ENCODE results near the gene FRY.

DNA sequence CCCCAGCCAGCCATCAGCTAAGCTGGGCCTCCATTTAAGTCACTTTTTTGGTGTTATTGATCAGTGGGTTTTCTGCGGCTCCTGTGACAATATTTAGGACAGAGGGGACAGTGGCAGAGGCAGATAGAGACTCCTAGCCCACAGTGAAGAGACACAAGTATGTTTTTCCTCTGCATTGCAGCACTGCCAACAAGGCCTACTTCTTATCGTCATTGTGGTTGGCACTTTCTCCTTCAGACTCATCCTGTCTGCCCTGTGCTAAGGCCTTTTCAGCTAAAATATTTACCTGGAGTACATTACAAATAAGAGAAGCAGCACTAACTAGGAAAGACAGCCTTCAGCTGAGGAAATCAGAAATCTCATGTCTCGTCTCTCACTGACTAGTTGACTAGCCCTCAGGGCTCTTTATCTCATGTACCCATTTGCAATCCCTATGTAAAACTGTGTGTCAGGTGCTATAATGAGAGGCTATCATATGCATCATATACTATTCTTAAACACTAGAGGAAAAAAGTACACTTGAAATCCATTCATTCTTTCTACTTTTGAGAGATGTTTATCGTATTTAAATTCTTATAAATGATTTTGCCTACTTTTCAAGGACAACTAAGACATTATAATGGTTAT is 221.4 kb downstream of the FRY start:
- no peak for TF ChIP-seq POLR2A (IDR thresholded peaks at IDR 0.05; ENCODE audit: low read length)
- TF ChIP-seq GATA1 (IDR thresholded peaks at IDR 0.05; ENCODE audit: low read depth, low read length) = no peak

Measured in erythroblast (primary cell).